ENCODE results near the gene UGT1A8. TPM values are rescaled to one million over a fixed set of nuclear protein-coding genes. Genes with fewer than 3 reads are reported as not detected.

Gene UGT1A8
- total and polyA plus RNA-seq, 9 donors: not detected

DNA sequence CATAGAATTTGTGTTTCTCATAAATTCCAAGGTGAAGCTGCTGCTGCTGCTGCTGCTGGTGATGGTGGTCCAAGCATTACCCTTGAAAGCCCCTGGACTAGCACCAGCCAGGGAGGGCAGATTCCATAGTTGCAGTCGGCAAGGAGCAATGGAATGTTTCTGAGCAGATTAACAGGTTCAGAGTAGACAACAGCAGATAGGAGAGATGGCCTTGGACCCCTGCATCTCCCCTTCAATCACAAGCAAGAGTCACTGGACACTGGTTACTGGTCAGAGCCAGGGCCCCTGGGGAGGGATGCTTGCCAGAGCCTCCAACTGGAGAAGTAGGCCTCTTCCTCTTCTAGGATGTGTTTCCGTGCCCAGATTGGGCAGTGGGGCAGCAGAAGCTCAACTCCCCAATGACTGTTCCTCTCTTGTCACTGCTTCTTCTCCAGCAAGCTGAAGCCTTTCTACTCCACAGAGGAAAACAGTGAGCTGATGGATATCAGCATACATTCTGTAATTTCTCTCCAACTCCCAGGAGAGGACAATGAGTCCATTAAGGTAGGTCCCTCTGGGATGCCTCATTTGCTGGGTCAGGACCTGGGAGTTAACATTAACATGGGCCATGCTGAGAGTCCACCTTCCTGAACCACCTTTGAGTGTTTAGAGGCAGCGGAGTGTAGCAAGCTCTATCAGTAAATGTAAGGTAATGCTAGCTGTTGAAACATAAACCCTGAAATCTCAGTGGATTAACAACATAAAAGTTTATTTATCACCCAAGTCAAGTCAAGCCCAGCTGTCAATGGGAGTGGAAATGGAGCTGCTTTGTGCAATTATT lies 196.0 kb downstream of the UGT1A8 start:
- H3K27ac ChIP-seq: no peak overlapping the region
- intact Hi-C loops (cut with DNase I): no loop called here
- H3K9me3 ChIP-seq: no peaks in the 10 kb centered on the region
- no peak overlapping the region for H3K4me3 ChIP-seq
- 56 to 66% (median 56%) methylated on average over 3 of the region's 3 CpGs for whole genome bisulfite sequencing, 3 donors
- TF ChIP-seq POLR2A (IDR thresholded peaks at IDR 0.05) (no peak), EP300 (IDR thresholded peaks at IDR 0.05) (no peak), CTCF (IDR thresholded peaks at IDR 0.05) (no peak)
- H3K27me3 ChIP-seq: no peaks in the 10 kb centered on the region
- no peaks in the 10 kb centered on the region for H3K36me3 ChIP-seq
- DNase-seq: peak in 1 of 5 donors; percentile 2
- H3K4me1 ChIP-seq (ENCODE audit: insufficient read depth): no peaks in the 10 kb centered on the region

- no peaks in the 10 kb centered on the region for H3K4me1 ChIP-seq (ENCODE audit: insufficient read depth)
- no peak overlapping the region for H3K27ac ChIP-seq
- H3K36me3 ChIP-seq: no peaks in the 10 kb centered on the region
- 57 to 66% (median 61%) methylated on average over 2 of the region's 2 CpGs for WGBS, 3 donors
- no peak for TF ChIP-seq EP300 (IDR thresholded peaks at IDR 0.05)
- no peak for TF ChIP-seq POLR2A (IDR thresholded peaks at IDR 0.05)
- no peak for TF ChIP-seq CTCF (IDR thresholded peaks at IDR 0.05)
- no peak overlapping the region for H3K4me3 ChIP-seq
- H3K9me3 ChIP-seq: no peaks in the 10 kb centered on the region
- DNase-seq: peak in 1 of 5 donors; percentile 2
- intact Hi-C loops (cut with DNase I): no loop called here
- no peaks in the 10 kb centered on the region for H3K27me3 ChIP-seq
These were observed 196.8 kb downstream of the UGT1A8 start for GRCh38 chr2:233814056-233814835.

GRCh38 chr2:233815861-233816260 lies 198.4 kb downstream of the UGT1A8 start:
- DNase-seq: no peak
- TF ChIP-seq CTCF (IDR thresholded peaks at IDR 0.05): no peak
- TF ChIP-seq EP300 (IDR thresholded peaks at IDR 0.05): no peak
- TF ChIP-seq POLR2A (IDR thresholded peaks at IDR 0.05): no peak
- Histone ChIP-seq H3K27ac (no peak overlapping the region), H3K9me3 (no peaks in the 10 kb centered on the region), H3K4me1 (ENCODE audit: insufficient read depth) (no peaks in the 10 kb centered on the region), H3K27me3 (no peaks in the 10 kb centered on the region), H3K4me3 (no peak overlapping the region), H3K36me3 (no peaks in the 10 kb centered on the region)
- WGBS, 3 donors: 67 to 77% (median 68%) methylated on average over 6 of the region's 6 CpGs
- intact Hi-C loops (cut with DNase I): no loop called here

DNA sequence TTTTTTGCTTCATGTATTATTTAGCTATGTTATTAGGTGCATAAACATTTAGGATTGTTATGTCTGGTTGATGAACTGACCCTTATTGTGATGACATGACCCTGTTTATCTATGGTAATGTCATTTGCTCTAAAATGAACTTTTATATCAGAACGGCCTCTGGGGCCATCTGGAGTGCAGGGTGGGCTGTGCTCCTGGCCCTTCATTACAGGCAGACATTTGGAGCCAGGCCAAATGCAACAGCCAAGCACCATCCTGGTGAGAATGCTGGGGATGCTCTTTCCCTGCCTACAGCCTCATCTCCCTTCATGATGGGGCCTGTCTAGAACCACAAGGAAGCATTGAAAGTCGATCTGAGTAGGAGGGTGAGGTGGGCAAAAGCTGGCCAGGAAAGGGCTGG lies 198.9 kb downstream of the UGT1A8 start:
- peak in 1 of 5 donors; percentile 12 for DNase-seq
- no peaks in the 10 kb centered on the region for H3K4me1 ChIP-seq (ENCODE audit: insufficient read depth)
- no peaks in the 10 kb centered on the region for H3K27me3 ChIP-seq
- H3K9me3 ChIP-seq: no peaks in the 10 kb centered on the region
- no peak overlapping the region for H3K4me3 ChIP-seq
- 30 to 42% (median 34%) methylated on average over 2 of the region's 2 CpGs for WGBS, 3 donors
- intact Hi-C loops (cut with DNase I): no loop called here
- no peaks in the 10 kb centered on the region for H3K36me3 ChIP-seq
- no peak overlapping the region for H3K27ac ChIP-seq
- TF ChIP-seq CTCF (IDR thresholded peaks at IDR 0.05) (no peak), EP300 (IDR thresholded peaks at IDR 0.05) (no peak), POLR2A (IDR thresholded peaks at IDR 0.05) (no peak)

Data from ovary (tissue), 9 donors.